GM21367 (cell line): ENCODE measurements around the gene AMDHD2.
"Not testable (repeated sequence)": the region's sequence is repeated elsewhere in the genome, so short reads cannot be mapped to it uniquely, and the experiment has no call there.

Source experiments
- ATAC-seq: cut with Tn5 transposase; IDR thresholded peaks from one replicate; pipeline ENCODE4 v1.9.1; 2021; ENCODE audit not compliant: unreplicated experiment

The AMDHD2 gene, protein sequence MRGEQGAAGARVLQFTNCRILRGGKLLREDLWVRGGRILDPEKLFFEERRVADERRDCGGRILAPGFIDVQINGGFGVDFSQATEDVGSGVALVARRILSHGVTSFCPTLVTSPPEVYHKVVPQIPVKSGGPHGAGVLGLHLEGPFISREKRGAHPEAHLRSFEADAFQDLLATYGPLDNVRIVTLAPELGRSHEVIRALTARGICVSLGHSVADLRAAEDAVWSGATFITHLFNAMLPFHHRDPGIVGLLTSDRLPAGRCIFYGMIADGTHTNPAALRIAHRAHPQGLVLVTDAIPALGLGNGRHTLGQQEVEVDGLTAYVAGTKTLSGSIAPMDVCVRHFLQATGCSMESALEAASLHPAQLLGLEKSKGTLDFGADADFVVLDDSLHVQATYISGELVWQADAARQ

DNA sequence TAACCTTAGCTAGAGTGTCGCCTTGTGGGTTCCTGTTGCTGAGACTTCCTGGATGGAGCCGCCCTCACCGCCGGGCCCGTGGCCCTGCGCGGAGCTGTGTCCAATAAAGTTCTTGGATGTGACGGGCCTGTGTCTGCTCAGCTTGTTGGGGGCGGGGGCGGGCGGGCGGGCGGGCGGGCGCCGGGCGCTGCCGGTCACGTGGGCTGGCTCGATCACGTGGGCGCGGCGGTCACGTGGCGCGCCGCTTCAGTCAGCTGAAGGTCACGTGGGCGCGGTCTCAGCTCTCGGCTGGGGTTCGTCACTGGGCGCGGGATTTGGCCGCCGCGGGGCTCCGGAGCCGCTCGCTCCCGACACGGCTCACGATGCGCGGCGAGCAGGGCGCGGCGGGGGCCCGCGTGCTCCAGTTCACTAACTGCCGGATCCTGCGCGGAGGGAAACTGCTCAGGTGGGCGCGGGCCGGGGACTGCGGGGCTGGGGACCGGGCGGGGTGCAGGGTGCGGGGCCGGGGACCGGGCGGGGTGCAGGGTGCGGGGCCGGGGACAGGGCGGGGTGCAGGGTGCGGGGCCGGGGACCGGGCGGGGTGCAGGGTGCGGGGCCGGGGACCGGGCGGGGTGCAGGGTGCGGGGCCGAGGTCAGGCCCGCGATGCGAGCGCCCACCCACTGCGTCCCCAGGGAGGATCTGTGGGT, at the start of gene AMDHD2:
Gene AMDHD2, plus strand, starts transcription at position 275 of the 687 bp plus-strand sequence. Its CDS starts 88 bp downstream, at position 363.
- no peak for ATAC-seq

DNA sequence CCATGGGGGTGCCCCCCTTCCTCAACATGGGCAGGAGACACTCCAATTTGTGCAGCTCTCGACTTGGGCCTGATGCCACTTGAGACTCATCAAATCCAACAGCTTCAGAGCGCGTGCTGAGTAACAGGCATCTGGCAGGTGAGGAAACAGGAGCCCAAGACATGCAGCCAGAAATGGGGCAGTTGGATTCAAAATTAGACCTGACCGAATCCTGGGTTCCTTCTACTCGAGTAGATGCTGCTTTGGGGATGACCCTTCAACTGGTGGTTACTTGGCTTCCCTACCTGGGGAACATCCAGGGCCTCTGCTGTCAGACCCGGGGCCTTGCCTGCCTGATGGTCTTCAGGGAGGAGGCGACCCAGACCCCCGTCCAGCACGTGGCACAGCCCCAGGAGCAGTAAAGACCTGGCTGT, 49.6 kb upstream of the AMDHD2 start:
- ATAC-seq: no peak

DNA sequence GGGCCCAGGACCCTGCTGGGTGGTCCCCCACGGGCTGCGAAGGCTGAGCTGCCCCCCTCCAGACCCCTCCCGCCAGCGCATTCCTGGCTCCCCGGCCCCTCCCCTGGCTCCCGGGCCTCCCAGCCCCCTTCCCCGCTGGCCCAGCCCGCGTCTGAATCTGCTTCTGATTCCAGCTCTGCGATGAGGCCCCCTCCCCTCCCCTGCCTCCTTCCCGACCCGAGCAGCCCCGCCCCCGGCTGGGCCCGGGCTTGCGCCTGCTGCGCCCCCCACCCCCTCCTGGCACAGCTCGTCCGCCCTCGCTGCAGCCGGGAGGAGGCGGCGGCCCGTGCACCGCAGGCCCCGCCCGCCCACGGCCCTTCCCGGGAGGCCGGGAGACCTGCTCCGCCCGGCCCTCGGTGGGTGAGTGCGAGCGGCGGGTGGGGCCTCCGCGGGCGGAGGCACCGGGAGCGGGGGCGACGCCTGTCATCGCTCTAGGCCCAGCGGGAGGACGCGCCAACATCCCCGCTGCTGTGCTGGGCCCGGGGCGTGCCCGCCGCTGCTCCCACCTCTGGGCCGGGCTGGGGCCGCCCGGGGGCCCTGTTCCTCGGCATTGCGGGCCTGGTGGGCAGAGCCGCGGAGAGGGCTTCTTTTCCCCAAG, 49.0 kb upstream of the AMDHD2 start, which contains the start of gene NTN3:
Gene NTN3, plus strand, starts transcription at position 282 of the 637 bp plus-strand sequence. CDS start 405 bp downstream, outside the sequence.
- ATAC-seq: no peak

DNA sequence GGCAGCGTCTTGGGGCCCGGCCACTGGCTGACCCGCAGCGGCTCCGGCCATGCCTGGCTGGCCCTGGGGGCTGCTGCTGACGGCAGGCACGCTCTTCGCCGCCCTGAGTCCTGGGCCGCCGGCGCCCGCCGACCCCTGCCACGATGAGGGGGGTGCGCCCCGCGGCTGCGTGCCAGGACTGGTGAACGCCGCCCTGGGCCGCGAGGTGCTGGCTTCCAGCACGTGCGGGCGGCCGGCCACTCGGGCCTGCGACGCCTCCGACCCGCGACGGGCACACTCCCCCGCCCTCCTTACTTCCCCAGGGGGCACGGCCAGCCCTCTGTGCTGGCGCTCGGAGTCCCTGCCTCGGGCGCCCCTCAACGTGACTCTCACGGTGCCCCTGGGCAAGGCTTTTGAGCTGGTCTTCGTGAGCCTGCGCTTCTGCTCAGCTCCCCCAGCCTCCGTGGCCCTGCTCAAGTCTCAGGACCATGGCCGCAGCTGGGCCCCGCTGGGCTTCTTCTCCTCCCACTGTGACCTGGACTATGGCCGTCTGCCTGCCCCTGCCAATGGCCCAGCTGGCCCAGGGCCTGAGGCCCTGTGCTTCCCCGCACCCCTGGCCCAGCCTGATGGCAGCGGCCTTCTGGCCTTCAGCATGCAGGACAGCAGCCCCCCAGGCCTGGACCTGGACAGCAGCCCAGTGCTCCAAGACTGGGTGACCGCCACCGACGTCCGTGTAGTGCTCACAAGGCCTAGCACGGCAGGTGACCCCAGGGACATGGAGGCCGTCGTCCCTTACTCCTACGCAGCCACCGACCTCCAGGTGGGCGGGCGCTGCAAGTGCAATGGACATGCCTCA, 48.3 kb upstream of the AMDHD2 start:
- no peak for ATAC-seq

DNA sequence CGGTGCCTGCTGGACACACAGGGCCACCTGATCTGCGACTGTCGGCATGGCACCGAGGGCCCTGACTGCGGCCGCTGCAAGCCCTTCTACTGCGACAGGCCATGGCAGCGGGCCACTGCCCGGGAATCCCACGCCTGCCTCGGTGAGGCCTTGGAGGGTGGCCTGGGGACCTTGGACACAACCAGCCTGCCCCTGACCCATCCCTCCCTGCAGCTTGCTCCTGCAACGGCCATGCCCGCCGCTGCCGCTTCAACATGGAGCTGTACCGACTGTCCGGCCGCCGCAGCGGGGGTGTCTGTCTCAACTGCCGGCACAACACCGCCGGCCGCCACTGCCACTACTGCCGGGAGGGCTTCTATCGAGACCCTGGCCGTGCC, 47.7 kb upstream of the AMDHD2 start:
- ATAC-seq: no peak

DNA sequence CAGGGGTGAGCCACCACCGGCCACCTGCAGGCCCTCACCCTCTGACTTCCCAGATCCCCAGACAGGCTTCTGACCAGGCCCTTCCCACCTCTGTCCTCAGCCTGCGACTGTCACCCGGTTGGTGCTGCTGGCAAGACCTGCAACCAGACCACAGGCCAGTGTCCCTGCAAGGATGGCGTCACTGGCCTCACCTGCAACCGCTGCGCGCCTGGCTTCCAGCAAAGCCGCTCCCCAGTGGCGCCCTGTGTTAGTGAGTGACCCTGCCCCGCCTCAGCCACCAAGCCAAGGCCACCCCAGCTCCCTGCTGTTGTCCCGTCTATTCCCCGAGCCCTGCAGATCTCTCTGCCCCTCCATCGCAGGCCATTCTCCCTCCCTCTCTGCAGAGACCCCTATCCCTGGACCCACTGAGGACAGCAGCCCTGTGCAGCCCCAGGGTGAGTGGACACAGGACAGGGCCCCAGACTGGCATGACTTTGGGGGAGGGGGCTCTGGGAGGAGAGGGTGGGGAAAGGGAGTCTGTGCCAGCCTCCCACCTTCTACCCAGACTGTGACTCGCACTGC, 47.2 kb upstream of the AMDHD2 start:
- no peak for ATAC-seq

DNA sequence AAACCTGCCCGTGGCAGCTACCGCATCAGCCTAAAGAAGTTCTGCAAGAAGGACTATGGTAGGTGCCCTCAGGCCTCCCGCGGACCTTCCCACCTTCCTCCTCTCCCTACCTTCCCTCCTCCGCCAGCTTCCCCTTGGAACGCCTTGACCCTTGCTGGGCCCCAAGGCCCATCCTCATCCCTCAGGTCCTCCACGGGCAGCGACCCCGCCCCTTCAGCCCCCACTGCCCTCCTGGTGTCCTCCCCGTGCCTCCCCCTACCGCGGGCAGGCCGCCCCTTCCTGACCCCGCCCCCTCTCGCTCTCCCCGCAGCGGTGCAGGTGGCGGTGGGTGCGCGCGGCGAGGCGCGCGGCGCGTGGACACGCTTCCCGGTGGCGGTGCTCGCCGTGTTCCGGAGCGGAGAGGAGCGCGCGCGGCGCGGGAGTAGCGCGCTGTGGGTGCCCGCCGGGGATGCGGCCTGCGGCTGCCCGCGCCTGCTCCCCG, 46.7 kb upstream of the AMDHD2 start:
- no peak for ATAC-seq

DNA sequence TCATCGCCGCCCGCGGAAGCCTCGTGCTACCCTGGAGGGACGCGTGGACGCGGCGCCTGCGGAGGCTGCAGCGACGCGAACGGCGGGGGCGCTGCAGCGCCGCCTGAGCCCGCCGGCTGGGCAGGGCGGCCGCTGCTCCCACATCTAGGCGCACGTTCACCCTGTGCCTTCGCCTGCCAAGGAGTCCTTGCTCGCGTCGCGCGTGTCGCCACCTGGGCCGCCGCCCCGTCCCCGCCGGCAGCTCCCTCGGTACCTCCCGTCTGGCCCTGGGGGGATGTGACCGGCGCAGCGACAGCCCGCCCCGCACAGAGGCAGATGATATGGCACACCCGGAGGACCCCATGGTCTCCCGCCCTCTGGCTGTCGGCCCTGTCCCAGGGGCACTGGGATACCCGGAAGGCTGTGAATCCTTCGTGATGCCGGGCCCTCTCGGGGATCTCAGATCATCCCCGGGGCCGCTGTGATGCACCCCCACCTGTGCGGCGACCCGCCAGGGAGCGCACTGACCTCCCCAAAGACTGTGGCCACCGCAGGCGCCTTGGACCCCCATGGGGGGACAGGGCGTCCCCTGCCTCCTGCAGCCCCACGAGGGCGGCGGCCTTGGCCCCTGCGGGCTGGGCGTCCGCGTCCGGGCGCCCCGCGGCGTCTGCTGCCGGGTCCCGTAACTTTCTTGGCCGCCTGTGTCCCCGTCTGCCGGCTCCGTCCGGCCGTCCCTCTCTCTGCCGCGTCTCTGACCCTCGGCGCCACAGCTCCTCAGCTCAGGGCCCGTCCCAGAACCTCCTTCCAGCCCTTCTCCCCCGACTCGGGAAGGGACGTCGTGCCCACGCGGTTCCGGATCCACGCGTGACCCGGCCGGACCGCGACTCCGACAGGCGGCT, 45.9 kb upstream of the AMDHD2 start:
- no peak for ATAC-seq

DNA sequence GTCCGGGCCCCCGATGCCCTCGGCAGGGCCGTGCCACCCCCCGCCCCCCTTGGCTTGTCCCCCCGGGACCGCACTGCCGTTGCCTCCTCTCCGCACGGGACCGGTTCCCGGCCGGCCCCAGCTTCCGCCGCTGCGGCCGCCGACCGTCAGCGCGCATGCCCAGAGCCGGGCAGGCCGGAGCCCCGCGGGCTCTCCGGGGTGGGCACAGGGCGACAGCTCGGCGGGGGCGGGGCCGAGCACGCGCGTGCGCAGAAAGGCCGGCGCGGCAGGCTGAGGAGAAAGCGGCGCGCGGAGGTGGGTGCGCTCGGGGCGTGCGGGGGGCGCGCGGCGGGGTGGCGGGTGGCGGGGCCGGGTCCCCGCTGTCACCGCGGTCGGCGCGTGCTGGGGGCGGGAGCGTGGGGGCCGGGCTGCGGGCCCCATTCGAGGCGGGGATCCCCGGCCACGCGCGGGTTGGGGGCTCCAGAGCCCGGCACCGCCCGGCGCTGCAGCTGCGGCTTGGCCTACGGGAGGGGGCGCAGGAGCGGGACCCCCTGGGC, 45.2 kb upstream of the AMDHD2 start, which contains the start of gene TBC1D24:
Gene TBC1D24, plus strand, starts transcription at position 251 of the 536 bp plus-strand sequence. CDS start 21,022 bp downstream, outside the sequence.
- no peak for ATAC-seq

DNA sequence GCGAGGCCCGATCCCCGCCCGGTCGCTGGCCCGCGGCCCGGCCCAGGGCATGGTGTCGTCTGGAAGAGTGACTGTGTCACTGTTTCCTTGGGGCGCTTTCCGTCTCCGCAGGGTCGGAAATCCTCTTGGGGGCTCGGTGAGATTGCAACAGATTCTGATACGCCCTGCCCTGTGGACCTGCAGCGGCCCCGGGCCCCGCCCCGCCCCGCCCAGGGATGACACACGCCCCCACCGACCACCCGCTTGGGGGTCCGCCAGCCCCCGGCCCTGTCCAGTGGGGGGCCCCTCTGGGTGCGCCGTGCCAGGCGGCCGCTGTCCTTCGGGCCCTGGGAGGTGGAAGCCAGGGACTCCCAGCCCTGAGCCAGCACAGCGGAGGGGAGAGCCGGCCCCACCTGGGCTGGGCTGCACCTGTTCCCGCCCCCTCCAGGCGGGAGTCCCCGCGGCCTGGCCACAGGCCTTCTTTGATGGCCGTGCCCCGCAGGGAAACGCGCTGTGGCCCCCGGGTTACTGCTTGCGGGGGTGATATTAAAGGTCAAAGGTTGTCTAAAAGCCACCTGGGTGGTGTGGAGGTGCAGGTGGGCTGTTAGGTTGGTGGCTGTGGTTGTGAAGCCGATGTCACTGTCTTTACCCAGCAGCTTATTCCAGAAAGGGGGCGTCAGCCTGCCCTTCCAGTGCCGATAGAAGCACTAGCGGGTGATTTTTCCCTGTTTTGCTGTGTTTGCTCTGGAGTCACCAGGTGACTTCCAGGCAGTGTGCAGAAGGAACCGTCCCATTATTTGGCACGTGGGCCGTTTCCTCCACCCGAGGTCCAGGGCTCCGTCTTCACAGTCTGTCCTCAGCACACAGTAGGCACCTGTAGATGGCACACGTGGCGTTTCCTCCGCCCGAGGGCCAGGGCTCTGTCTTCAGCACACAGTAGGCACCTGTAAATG, 44.5 kb upstream of the AMDHD2 start:
- no peak for ATAC-seq

DNA sequence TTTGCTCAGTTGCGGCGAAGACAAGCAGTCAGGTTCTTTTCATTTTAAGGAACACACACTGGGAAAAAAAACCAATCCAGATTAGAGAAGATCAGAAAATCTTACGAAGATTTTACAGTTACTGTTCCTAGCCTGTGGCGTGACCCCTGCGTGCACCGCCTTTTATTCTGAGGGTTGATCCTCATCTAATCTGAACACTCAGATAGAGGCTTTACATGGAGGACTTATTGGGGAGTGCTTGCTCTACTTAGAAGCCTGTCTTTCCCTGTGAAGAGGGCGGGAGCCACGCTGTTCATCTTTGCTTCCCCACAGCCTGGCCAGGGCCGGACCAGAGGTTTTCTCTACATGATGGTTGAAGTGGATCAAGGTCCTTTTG, 43.8 kb upstream of the AMDHD2 start:
- no peak for ATAC-seq

DNA sequence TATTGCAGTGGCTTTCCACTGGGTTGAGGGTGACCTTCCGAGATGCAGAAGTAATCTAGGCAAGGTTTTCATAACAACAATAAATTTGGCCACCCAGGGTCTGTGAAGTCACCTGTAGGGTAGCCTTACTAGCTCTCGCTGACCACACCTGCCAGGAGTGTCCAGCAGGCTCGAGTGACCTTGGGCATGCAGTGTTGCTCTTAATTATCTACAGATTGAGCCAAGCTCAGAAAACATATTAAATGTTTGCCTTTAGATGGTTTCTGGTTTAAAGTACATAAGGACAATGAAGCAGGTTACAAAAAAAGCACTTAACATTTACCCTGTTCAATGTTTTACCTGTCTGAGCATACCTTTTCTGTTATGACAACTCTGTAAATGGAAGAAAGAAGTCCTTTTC, 43.4 kb upstream of the AMDHD2 start:
- ATAC-seq: no peak

DNA sequence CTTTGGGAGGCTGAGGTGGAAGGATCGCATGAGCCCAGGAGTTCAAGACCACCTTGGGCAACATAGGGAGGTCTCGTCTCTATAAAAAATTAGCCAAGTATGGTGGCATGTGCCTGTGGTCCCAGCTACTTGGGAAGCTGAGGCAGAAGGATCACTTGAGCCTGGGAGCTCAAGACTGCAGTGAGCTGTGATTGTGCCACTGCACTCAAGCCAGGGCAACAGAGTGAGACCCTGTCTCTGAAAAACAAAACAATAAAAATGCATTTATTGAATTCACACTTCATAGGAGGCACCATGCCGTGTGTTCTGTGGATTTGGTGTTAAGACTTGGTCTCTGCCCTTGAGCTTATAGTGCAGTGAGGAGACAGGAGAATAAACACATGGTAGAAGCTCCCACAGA, 42.8 kb upstream of the AMDHD2 start:
- no peak for ATAC-seq

DNA sequence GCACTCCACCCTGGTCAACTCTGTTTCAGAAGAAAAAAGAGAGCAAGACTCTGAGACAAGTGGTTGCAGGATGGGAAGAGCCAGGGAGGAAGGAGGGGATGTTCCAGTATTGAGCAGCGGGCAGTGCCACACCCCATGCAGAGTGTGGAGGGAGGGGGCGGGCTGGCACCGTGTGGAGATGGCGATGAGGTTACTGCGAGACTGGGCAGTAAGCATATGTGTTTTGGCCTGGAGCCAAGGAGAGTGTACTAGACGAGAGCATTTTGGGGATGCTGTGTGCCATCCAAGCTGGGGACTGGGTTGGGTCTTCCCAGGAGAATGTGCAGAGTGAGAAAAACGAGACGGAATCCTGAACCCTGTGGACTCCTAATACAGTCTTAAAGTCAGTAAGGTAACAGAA, 41.9 kb upstream of the AMDHD2 start:
- ATAC-seq: no peak

DNA sequence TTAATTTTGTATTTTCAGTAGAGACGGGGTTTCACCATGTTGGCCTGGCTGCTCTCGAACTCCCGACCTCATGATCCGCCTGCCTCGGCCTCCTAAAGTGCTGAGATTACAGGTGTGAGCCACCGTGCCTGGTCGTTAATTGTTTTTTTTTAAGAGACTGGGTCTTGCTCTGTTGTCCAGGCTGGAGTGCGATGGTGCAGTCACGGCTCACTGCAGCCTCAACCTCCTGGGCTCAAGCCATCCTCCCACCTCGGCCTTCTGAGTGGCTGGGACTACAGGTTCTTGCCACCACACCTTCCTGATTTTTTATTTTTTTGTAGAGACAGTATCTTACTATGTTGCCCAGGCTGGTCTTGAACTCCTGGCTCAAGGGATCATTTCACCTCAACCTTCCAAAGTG, 40.2 kb upstream of the AMDHD2 start:
- not testable (repeated sequence) for ATAC-seq

DNA sequence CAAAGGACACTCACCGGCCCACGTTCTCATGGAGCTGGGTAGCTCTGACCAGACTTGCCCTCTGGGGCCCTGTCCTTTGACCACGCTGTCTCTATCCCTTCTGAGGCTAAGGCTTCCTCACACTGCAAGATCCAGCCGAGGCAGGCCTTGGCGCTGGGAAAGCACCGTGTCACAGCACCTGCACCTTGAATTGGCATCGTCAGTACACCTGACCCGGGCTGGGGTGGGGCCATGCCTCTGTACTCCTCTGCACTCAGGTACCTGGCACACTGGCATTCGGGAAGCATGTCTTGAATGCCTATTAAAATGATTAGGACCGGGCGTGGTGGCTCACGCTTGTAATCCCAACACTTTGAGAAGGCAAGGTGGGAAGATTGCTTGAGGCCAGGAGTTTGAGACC, 39.2 kb upstream of the AMDHD2 start:
- ATAC-seq: no peak

DNA sequence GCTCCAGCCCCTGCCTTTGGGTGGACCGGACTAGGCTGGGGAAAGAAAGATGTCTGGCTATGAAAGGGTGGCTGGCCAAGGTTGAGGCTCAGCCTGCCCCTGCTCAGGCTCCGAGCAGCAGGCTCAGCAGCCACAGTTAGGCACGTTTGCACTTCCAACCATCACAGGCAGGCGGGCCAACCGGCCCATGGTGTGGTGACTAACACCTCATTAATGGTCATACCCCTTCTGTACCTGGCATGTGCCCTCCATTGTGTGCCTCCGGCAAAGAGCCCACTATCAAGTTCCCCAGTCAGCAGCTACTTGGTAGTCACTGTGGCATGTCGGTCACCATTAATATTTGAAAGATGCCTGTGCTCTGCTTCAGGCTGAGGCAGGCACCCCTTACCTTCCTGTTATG, 38.5 kb upstream of the AMDHD2 start:
- ATAC-seq: no peak

DNA sequence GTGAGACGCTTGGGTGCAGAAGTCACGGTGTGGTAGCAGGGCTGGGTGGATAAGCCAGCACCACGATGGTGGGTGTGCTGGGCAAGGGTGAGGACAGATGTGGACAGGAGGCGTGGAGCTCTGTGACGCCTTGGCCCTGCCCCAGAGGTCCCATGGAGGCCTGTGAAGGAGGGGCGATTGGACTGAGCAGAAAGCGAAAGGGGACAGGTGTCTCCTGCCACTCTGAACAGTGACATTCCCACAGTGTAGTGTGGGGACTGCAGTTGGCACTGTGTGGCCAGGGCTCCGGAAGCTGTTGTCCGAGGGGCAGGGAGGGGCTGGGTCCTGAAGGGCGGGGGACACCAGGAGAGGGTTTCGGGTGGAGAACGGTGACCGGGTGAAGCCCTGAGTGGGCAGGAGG, 37.9 kb upstream of the AMDHD2 start:
- no peak for ATAC-seq
